Activated CD4-positive, alpha-beta memory T cell treated with anti-CD3 and anti-CD28 coated beads for 36 hours (primary cell): ENCODE data around the gene SCN1B. TPM values are rescaled to one million over a fixed set of nuclear protein-coding genes. Genes with fewer than 3 reads are reported as not detected.
"Not testable (repeated sequence)": the region's sequence is repeated elsewhere in the genome, so short reads cannot be mapped to it uniquely, and the experiment has no call there.

Source experiments
- CTCF ChIA-PET: fragments of 350-600 bp; sonication (Branson Sonifier 250); formaldehyde crosslinking; loops from one replicate; lab custom pipeline; 2021; ENCODE audit warnings: antibody characterized with exemption, inconsistent platforms; lab: Charles Lee
- POLR2A ChIA-PET: fragments of 350-600 bp; sonication (Branson Sonifier 250); formaldehyde crosslinking; loops from one replicate; lab custom pipeline; 2021; ENCODE audit warnings: antibody characterized with exemption; lab: Charles Lee
- DNase-seq: peaks from one replicate; pipeline ENCODE4 v3.0.0-alpha.2; 2020
- H3K27ac Mint-ChIP-seq: one replicate; pipeline ENCODE4 v1.8.0; 2021; ENCODE audit warnings: mixed read lengths
- H3K27me3 Mint-ChIP-seq: one replicate; pipeline ENCODE4 v1.8.0; 2021; ENCODE audit warnings: mixed read lengths
- H3K36me3 Mint-ChIP-seq: one replicate; pipeline ENCODE4 v1.8.0; 2021; ENCODE audit warnings: mixed read lengths
- H3K4me1 Mint-ChIP-seq: one replicate; pipeline ENCODE4 v1.8.0; 2021; ENCODE audit warnings: low read depth, mixed read lengths
- H3K4me3 Mint-ChIP-seq: one replicate; pipeline ENCODE4 v1.8.0; 2021; ENCODE audit warnings: mild to moderate bottlenecking, mixed read lengths
- H3K9me3 Mint-ChIP-seq: one replicate; pipeline ENCODE4 v1.8.0; 2021; ENCODE audit warnings: mixed read lengths
- intact Hi-C: fragments of 100-400 bp; cut with micrococcal nuclease; formaldehyde crosslinking; loops from one replicate; pipeline ENCODE4 v1.15.1; 2023
- total RNA-seq, 2 experiments: library from RNA; stranded (reverse); gene quantifications; one replicate each; pipeline ENCODE4 v1.2.3, GENCODE V29; 2021

Gene SCN1B
- total RNA-seq, 2 experiments from 2014 or later, result 1.1 to 1.6 TPM

DNA sequence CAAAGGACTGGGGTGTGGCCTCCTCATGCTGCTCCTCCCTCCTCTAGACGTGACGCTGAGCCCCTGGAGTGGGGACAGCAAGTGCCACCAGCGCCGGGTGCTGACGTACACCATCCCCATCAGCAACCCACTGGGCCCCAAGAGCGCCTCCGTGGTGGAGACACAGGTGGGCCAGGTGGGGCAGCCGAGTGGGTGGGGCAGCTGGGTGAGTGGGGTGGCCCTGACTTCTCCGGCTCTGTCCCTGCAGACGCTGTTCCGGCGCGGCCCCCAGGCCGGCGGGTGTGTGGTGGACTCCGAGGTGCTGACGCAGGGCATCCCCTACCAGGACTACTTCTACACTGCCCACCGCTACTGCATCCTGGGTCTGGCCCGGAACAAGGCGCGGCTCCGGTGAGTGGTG lies 11.1 kb upstream of the SCN1B start:
- H3K27ac Mint-ChIP-seq, result no peak overlapping the region
- peaks cover 13% of the 10 kb centered on the region for H3K4me1 Mint-ChIP-seq
- no peak for DNase-seq
- peaks cover 59% of the 10 kb centered on the region for H3K36me3 Mint-ChIP-seq
- H3K4me3 Mint-ChIP-seq, result no peak overlapping the region
- intact Hi-C loops, result no loop called here
- no peaks in the 10 kb centered on the region for H3K27me3 Mint-ChIP-seq
- POLR2A ChIA-PET, result interaction anchor here (1.3 kb wide), 1 partner anchor 11 kb away, joined by 3 read pairs; no protein-coding TSS in a partner anchor
- CTCF ChIA-PET, result no interaction called here
- no peaks in the 10 kb centered on the region for H3K9me3 Mint-ChIP-seq

DNA sequence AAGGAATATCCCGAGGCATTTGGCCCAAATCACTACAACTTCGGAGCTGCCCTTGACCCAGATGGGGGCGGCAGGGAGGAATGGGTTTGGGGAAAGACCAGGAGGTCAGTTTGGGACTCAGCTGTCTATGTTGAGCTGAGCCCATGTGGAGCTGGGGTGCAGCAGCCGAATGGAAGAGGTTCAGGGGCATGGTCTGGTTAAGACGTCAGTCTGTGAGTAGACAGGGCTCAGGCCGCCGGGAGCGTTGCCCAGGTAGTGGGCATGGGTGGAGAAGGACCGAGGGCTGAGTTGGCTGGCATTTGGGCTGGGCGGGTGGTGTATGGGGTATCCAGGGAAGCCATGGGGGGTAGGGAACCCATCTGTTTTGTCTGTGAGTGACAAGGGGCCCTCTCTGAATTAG lies 9.3 kb upstream of the SCN1B start:
- H3K36me3 Mint-ChIP-seq, result peaks cover 54% of the 10 kb centered on the region
- H3K4me3 Mint-ChIP-seq, result no peak overlapping the region
- POLR2A ChIA-PET, result interaction anchor here (0.8 kb wide), 1 partner anchor 8 kb away, joined by 3 read pairs; no protein-coding TSS in a partner anchor
- intact Hi-C loops, result no loop called here
- H3K4me1 Mint-ChIP-seq, result peaks cover under 1% of the 10 kb centered on the region
- no peaks in the 10 kb centered on the region for H3K27me3 Mint-ChIP-seq
- no peaks in the 10 kb centered on the region for H3K9me3 Mint-ChIP-seq
- CTCF ChIA-PET, result interaction anchor here (1.7 kb wide), 1 partner anchor 8 kb away, joined by 4 read pairs; no protein-coding TSS in a partner anchor
- no peak for DNase-seq
- H3K27ac Mint-ChIP-seq, result no peak overlapping the region

GRCh38 chr19:35021596-35021995 lies 8.7 kb upstream of the SCN1B start:
- Mint-ChIP-seq H3K27me3 (no peaks in the 10 kb centered on the region), H3K9me3 (no peaks in the 10 kb centered on the region), H3K4me3 (no peak overlapping the region), H3K27ac (no peak overlapping the region), H3K36me3 (peaks cover 55% of the 10 kb centered on the region), H3K4me1 (no peaks in the 10 kb centered on the region)
- ChIA-PET POLR2A (interaction anchor here (0.8 kb wide), 1 partner anchor 9 kb away, joined by 3 read pairs; no protein-coding TSS in a partner anchor), CTCF (interaction anchor here (1.7 kb wide), 1 partner anchor 9 kb away, joined by 4 read pairs; no protein-coding TSS in a partner anchor)
- DNase-seq, result no peak
- intact Hi-C loops, result no loop called here

DNA sequence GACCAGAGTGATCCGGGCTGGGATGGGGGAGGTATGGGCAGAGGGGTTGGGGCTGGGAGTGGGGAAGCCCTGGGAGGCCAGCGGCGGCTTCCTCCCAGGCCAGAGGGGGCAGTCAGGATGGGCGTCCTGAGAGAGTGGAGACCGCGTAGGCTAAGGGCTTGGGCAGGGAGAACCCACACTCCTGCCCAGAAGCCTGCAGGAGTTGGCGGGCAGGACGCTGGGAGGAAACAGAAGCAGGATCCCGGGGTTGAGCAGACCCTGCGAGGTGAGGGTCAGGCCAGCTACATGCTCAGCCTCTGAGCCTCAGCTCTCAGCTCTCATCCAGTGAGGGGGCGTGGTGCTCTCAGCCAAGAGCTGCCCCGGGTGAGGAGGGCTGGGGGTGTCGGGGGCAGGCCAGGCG lies 7.8 kb upstream of the SCN1B start:
- ChIA-PET CTCF (interaction anchor here (0.9 to 1.7 kb wide), 2 partner anchors 10 to 50 kb away, joined by 3 to 4 read pairs; no protein-coding TSS in a partner anchor), POLR2A (no interaction called here)
- Mint-ChIP-seq H3K4me3 (no peak overlapping the region), H3K36me3 (peaks cover 54% of the 10 kb centered on the region), H3K9me3 (no peaks in the 10 kb centered on the region), H3K27ac (no peak overlapping the region), H3K27me3 (no peaks in the 10 kb centered on the region), H3K4me1 (no peaks in the 10 kb centered on the region)
- intact Hi-C loops, result no loop called here
- DNase-seq, result no peak

DNA sequence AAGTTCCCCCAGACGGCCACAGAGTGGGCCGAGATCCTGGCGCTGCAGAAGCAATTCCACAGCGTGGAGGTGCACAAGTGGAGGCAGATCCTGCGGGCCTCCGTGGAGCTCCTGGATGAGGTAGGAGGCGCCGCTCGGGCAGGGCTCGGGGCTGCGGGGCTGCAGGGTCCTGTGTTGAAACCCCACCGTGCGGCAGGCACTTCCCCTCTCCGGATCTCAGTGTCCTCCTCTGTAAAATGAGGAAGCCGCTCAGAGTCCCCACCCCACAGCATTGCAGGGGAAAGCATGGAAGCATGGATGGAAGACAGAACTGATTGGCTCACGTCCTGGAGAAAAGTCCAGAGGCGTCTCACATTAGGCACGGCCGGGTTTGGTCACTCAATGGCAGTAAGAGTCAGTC lies 6.8 kb upstream of the SCN1B start:
- ChIA-PET CTCF (interaction anchor here (0.9 kb wide), 1 partner anchor 51 kb away, joined by 3 read pairs; no protein-coding TSS in a partner anchor), POLR2A (no interaction called here)
- H3K36me3 Mint-ChIP-seq, result peaks cover 52% of the 10 kb centered on the region
- H3K27ac Mint-ChIP-seq, result no peak overlapping the region
- H3K27me3 Mint-ChIP-seq, result no peaks in the 10 kb centered on the region
- H3K9me3 Mint-ChIP-seq, result no peaks in the 10 kb centered on the region
- H3K4me1 Mint-ChIP-seq, result no peaks in the 10 kb centered on the region
- intact Hi-C loops, result no loop called here
- no peak for DNase-seq
- H3K4me3 Mint-ChIP-seq, result no peak overlapping the region

DNA sequence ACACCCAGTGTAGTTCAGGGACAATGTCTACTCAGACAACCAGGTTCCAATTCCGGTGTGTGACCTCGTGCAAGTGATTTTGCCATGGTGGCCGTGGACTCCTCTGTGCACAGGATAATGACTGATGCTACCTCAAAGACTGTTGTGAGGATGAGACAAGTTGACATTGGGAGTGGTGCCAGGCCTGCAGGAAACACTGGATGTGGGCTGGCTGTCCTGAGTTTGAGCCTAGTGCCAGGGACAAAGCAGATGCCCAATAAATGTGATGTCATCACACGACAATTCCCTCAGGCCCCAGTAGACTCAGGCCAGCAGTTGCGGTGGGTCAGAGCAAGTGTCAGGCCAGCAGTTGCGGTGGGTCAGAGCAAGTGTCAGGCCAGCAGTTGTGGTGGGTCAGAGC lies 6.2 kb upstream of the SCN1B start:
- peaks cover 49% of the 10 kb centered on the region for H3K36me3 Mint-ChIP-seq
- POLR2A ChIA-PET, result no interaction called here
- no peaks in the 10 kb centered on the region for H3K4me1 Mint-ChIP-seq
- H3K27ac Mint-ChIP-seq, result no peak overlapping the region
- CTCF ChIA-PET, result no interaction called here
- no peak overlapping the region for H3K4me3 Mint-ChIP-seq
- no peaks in the 10 kb centered on the region for H3K9me3 Mint-ChIP-seq
- no peak for DNase-seq
- H3K27me3 Mint-ChIP-seq, result no peaks in the 10 kb centered on the region
- intact Hi-C loops, result no loop called here

DNA sequence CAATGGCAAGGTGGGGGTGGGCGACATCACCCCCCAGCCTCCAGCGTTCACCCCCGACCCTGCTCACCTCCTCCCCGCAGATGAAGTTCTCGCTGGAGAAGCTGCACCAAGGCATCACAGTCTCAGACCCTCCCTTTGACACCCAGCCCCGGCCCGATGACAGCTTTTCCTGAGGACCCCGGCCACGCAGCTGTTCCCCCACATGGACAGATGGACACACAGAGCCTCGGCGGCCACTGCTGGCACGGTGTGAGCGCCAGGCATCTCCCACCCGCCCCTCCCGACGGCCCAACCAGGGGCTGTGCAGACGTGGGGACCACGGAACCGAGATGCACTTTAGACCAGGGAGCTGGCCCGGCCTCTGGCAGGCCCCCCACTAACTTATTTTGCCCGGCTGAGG lies 4.3 kb upstream of the SCN1B start:
- ChIA-PET CTCF (interaction anchor here (0.9 to 3.1 kb wide), 2 partner anchors 11 to 18 kb away, joined by 3 to 16 read pairs; no protein-coding TSS in a partner anchor), POLR2A (interaction anchor here (1.4 kb wide), 1 partner anchor 9 kb away, joined by 4 read pairs; no protein-coding TSS in a partner anchor)
- Mint-ChIP-seq H3K4me1 (peaks cover 4% of the 10 kb centered on the region), H3K9me3 (no peaks in the 10 kb centered on the region), H3K36me3 (peaks cover 39% of the 10 kb centered on the region), H3K4me3 (no peak overlapping the region), H3K27me3 (no peaks in the 10 kb centered on the region), H3K27ac (no peak overlapping the region)
- no peak for DNase-seq
- intact Hi-C loops, result no loop called here

GRCh38 chr19:35026418-35026817 lies 3.9 kb upstream of the SCN1B start:
- POLR2A ChIA-PET, result interaction anchor here (0.8 to 1.4 kb wide), 3 partner anchors 9 to 54 kb away, joined by 3 to 4 read pairs (median 4); no protein-coding TSS in a partner anchor
- peaks cover 8% of the 10 kb centered on the region for H3K4me1 Mint-ChIP-seq
- DNase-seq, result no peak
- no peaks in the 10 kb centered on the region for H3K9me3 Mint-ChIP-seq
- H3K27me3 Mint-ChIP-seq, result peaks cover 4% of the 10 kb centered on the region
- no peak overlapping the region for H3K27ac Mint-ChIP-seq
- H3K4me3 Mint-ChIP-seq, result no peak overlapping the region
- CTCF ChIA-PET, result interaction anchor here (3.1 kb wide), 1 partner anchor 17 kb away, joined by 16 read pairs; no protein-coding TSS in a partner anchor
- intact Hi-C loops, result no loop called here
- H3K36me3 Mint-ChIP-seq, result peaks cover 36% of the 10 kb centered on the region

DNA sequence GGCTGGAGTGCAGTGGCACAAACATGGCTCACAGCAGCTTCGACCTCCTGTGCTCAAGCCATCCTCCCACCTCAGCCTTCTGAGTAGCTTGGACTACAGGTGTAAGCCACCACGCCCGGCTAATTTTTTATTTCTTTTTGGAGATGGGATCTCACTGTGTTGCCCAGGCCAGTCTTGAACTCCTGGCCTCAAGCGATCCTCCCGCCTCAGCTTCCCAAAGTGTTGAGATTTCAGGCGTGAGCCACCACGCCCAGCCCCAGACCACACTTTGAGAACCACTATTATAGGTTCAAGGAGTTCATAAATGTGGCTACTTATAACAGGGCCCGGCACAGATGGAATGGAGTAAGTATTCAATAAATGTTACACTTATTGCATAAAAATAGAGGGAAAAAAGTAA lies 3.3 kb upstream of the SCN1B start:
- H3K36me3 Mint-ChIP-seq, result peaks cover 33% of the 10 kb centered on the region
- CTCF ChIA-PET, result interaction anchor here (0.6 to 3.1 kb wide), 3 partner anchors 14 to 98 kb away, joined by 4 to 16 read pairs (median 6); no protein-coding TSS in a partner anchor
- H3K27me3 Mint-ChIP-seq, result peaks cover 8% of the 10 kb centered on the region
- no peak for DNase-seq
- intact Hi-C loops, result no loop called here
- H3K9me3 Mint-ChIP-seq, result no peaks in the 10 kb centered on the region
- no peak overlapping the region for H3K27ac Mint-ChIP-seq
- POLR2A ChIA-PET, result interaction anchor here (0.7 to 1.4 kb wide), 5 partner anchors 10 to 54 kb away, joined by 3 to 4 read pairs (median 4); no protein-coding TSS in a partner anchor
- no peak overlapping the region for H3K4me3 Mint-ChIP-seq
- peaks cover 8% of the 10 kb centered on the region for H3K4me1 Mint-ChIP-seq

- ChIA-PET POLR2A (interaction anchor here (0.7 to 1.3 kb wide), 3 partner anchors 13 to 27 kb away, joined by 3 to 4 read pairs (median 4); no protein-coding TSS in a partner anchor), CTCF (interaction anchor here (1.0 to 3.1 kb wide), 4 partner anchors 14 to 56 kb away, joined by 3 to 16 read pairs (median 4); no protein-coding TSS in a partner anchor)
- H3K36me3 Mint-ChIP-seq, result peaks cover 29% of the 10 kb centered on the region
- H3K27ac Mint-ChIP-seq, result no peak overlapping the region
- H3K27me3 Mint-ChIP-seq, result peaks cover 13% of the 10 kb centered on the region
- intact Hi-C loops, result no loop called here
- no peak overlapping the region for H3K4me3 Mint-ChIP-seq
- no peaks in the 10 kb centered on the region for H3K9me3 Mint-ChIP-seq
- H3K4me1 Mint-ChIP-seq, result peaks cover 8% of the 10 kb centered on the region
- no peak for DNase-seq
Measured at GRCh38 chr19:35027851-35028599, 2.2 kb upstream of the SCN1B start.

DNA sequence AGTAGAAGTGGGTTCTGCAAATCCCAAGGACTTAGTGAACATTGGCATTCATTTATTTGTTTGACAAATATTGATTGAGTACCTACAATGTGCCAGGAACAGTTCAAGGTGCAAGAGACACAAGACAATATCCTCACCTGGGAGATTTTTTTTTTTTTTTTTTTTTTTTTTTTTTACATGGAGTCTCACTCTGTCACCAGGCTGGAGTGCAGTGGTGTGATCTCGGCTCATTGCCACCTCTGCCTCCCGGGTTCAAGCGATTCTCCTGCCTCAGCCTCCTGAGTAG lies 1.7 kb upstream of the SCN1B start:
- H3K4me1 Mint-ChIP-seq, intact Hi-C loops, H3K4me3 Mint-ChIP-seq, DNase-seq, H3K9me3 Mint-ChIP-seq, H3K27ac Mint-ChIP-seq: not testable (repeated sequence)
- Mint-ChIP-seq H3K36me3 (peaks cover 27% of the 10 kb centered on the region), H3K27me3 (peaks cover 13% of the 10 kb centered on the region)
- CTCF ChIA-PET, result interaction anchor here (1.1 to 3.1 kb wide), 3 partner anchors 14 to 56 kb away, joined by 3 to 16 read pairs (median 3); no protein-coding TSS in a partner anchor
- POLR2A ChIA-PET, result interaction anchor here (1.3 kb wide), 1 partner anchor 27 kb away, joined by 4 read pairs; no protein-coding TSS in a partner anchor

DNA sequence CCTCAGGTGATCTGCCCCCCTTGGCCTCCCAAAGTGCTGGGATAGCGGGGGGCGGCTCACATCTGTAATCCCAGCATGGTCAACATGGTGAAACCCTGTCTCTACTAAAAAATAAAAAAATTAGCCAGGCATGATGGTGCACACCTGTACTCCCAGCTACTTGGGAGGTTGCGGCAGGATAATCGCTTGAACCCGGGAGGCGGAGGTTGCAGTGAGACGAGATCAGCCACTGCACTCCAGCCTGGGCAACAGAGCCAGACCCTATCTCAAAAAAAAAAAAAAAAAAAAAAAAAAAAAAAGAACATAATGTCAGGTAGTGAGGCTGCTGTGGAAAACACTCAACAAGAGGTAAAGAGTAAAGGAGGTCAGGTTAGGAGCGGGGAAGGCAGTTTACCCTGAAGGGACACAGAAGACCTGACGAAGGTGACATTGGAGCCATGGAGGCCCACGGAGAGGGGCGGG lies 964 bp upstream of the SCN1B start:
- peak overlapping the region; percentile 23 for H3K4me3 Mint-ChIP-seq
- POLR2A ChIA-PET, result interaction anchor here (0.6 kb wide), 1 partner anchor 18 kb away, joined by 3 read pairs; no protein-coding TSS in a partner anchor
- not testable (repeated sequence) for H3K27ac Mint-ChIP-seq

More for the DNA sequence above, 964 bp upstream of the SCN1B start:
- DNase-seq, H3K9me3 Mint-ChIP-seq, intact Hi-C loops, H3K4me1 Mint-ChIP-seq: not testable (repeated sequence)
- peaks cover 22% of the 10 kb centered on the region for H3K36me3 Mint-ChIP-seq
- CTCF ChIA-PET, result interaction anchor here (0.8 kb wide), 2 partner anchors 15 to 18 kb away, joined by 3 read pairs; no protein-coding TSS in a partner anchor
- peaks cover 13% of the 10 kb centered on the region for H3K27me3 Mint-ChIP-seq
